ENCODE data around the gene NATD1.

The NATD1 gene

GRCh38 chr17:21275047-21275578 is 21.9 kb upstream of the NATD1 start:
- DNase-seq: no peak

- DNase-seq: no peak
Measured at GRCh38 chr17:21272881-21273792, 19.9 kb upstream of the NATD1 start.

- no peak for DNase-seq
Measured at GRCh38 chr17:21272250-21272649, 19.0 kb upstream of the NATD1 start.

- no peak for DNase-seq
Measured at GRCh38 chr17:21271454-21272183, 18.4 kb upstream of the NATD1 start.

- DNase-seq: no peak
Measured at GRCh38 chr17:21269394-21269793, 16.2 kb upstream of the NATD1 start.

- DNase-seq: no peak
Measured at GRCh38 chr17:21268596-21269188, 15.5 kb upstream of the NATD1 start.

GRCh38 chr17:21263376-21263775 is 10.2 kb upstream of the NATD1 start:
- no peak for DNase-seq

GRCh38 chr17:21262259-21262993 is 9.2 kb upstream of the NATD1 start:
- no peak for DNase-seq

- no peak for DNase-seq
Measured at GRCh38 chr17:21258593-21258992, 5.4 kb upstream of the NATD1 start.

GRCh38 chr17:21253646-21254441 is 634 bp upstream of the NATD1 start:
- DNase-seq: no peak

- no peak for DNase-seq
Measured at GRCh38 chr17:21252289-21252795, 868 bp downstream of the NATD1 start.

GRCh38 chr17:21251337-21252010 is 1.7 kb downstream of the NATD1 start:
- no peak for DNase-seq

- DNase-seq: no peak
Measured at GRCh38 chr17:21250854-21251253, 2.4 kb downstream of the NATD1 start.

- no peak for DNase-seq
Measured at GRCh38 chr17:21249920-21250703, 3.1 kb downstream of the NATD1 start.

- DNase-seq: no peak
Measured at GRCh38 chr17:21249086-21249795, 4.0 kb downstream of the NATD1 start.

GRCh38 chr17:21248500-21248899 is 4.7 kb downstream of the NATD1 start:
- DNase-seq: no peak

- no peak for DNase-seq
Measured at GRCh38 chr17:21247552-21248258, 5.5 kb downstream of the NATD1 start.

GRCh38 chr17:21246698-21247097 is 6.5 kb downstream of the NATD1 start:
- no peak for DNase-seq

GRCh38 chr17:21245639-21246084 is 7.5 kb downstream of the NATD1 start:
- no peak for DNase-seq
